Neuron (in vitro differentiated cells): ENCODE measurements around the gene MYL6.
A peak's percentile ranks its signal among the peaks of the same experiment; 100 is the strongest.
"Not testable (repeated sequence)": the region's sequence is repeated elsewhere in the genome, so short reads cannot be mapped to it uniquely, and the experiment has no call there.

ENCODE experiments used
- H2AFZ ChIP-seq: one replicate; pipeline ENCODE4 v1.6.1; 2013; ENCODE audit warnings: low read depth, mild to moderate bottlenecking, inconsistent platforms, low read length, moderate library complexity
- H3K27me3 ChIP-seq: one replicate; pipeline ENCODE4 v1.6.1; 2013; ENCODE audit warnings: low read length; ENCODE audit not compliant: insufficient read depth
- H3K36me3 ChIP-seq: one replicate; pipeline ENCODE4 v1.6.1; 2013; ENCODE audit warnings: low read length; ENCODE audit not compliant: insufficient read depth
- H3K4me1 ChIP-seq: one replicate; pipeline ENCODE4 v1.6.1; 2013; ENCODE audit warnings: low read length; ENCODE audit not compliant: insufficient read depth
- H3K4me3 ChIP-seq: 2 replicates; pipeline ENCODE4 v1.5.1; 2013; ENCODE audit warnings: mild to moderate bottlenecking, low read length, moderate library complexity
- H3K9me3 ChIP-seq: one replicate; pipeline ENCODE4 v1.6.1; 2013; ENCODE audit warnings: low read length

Gene MYL6

DNA sequence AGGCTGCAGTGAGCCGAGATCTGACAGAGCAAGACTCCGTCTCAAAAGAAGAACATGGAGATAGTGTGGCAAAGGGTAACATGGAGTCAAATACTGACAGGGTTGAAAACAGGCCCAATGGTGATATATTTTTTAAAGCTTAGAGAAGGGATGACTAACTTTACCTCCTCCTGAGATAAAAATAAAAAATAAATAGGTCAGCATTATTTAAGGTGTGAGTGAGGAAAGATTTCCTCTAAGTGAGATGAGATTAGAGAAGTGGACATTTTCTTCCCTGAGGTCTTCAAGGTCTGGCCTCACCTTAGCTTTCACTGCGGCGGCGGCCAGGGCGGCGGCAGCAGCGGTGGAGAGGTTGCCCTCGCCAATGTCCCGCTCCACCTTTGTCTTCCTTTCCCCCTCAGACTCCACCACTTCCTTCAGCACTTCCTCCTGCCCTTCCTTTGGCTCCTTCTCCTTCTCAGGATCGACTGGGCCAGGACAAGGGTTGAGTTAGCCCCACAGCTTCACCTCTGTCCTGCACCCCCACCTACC is 11.1 kb downstream of the MYL6 start:
- H3K36me3 ChIP-seq: peaks cover 89% of the 10 kb centered on the region

DNA sequence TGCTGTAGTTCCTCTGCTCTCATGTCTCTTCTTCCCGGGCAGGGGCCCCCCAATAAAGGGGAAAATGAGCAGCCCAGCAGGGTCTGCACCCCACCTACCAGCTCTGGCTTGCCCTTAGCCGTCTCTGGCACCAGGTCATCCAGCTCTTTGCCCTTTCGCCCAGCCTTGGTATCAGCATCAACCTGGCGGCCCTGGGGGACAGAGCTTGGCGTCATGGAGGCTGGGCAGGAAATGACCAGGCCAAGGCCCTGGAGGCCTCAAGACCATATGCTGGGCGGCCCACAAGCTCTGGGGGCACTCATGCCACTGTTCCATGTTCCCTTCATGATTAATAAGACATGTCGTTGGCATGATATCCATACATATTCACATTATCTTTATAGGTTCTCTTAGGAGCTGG is 14.7 kb downstream of the MYL6 start:
- peaks cover 76% of the 10 kb centered on the region for H3K36me3 ChIP-seq

More for the DNA sequence above, 11.1 kb downstream of the MYL6 start:
- no peaks in the 10 kb centered on the region for H3K4me1 ChIP-seq
- H3K9me3 ChIP-seq: no peaks in the 10 kb centered on the region
- H3K4me3 ChIP-seq: no peak overlapping the region
- H3K27me3 ChIP-seq: no peaks in the 10 kb centered on the region
- no peak overlapping the region for H2AFZ ChIP-seq

DNA sequence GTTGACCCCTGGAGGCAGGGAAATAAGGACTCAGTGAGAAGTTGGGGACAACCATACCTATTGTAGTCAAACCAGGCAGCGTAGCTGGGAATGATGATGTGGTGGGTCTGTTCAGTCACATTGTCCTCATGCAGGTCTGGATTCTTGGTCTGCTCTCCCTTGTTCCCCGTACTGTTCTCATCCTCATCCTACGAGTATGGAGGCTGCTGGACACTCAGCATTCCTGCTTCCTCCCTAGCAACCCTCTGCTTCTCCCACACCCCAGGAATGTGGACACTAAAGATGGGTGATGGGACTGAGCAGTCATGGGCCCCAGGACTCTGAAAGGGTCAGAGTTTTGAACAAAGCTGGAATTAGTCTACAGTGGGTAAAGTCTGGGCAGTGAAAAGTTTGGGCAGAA is 20.2 kb downstream of the MYL6 start:
- Histone ChIP-seq H3K9me3 (peaks cover 4% of the 10 kb centered on the region), H3K27me3 (no peaks in the 10 kb centered on the region), H2AFZ (no peak overlapping the region), H3K4me1 (peaks cover 5% of the 10 kb centered on the region), H3K4me3 (no peak overlapping the region), H3K36me3 (peaks cover 67% of the 10 kb centered on the region)

More for the DNA sequence above, 14.7 kb downstream of the MYL6 start:
- no peaks in the 10 kb centered on the region for H3K27me3 ChIP-seq
- H2AFZ ChIP-seq: no peak overlapping the region
- no peaks in the 10 kb centered on the region for H3K4me1 ChIP-seq
- H3K9me3 ChIP-seq: no peaks in the 10 kb centered on the region
- H3K4me3 ChIP-seq: no peak overlapping the region

DNA sequence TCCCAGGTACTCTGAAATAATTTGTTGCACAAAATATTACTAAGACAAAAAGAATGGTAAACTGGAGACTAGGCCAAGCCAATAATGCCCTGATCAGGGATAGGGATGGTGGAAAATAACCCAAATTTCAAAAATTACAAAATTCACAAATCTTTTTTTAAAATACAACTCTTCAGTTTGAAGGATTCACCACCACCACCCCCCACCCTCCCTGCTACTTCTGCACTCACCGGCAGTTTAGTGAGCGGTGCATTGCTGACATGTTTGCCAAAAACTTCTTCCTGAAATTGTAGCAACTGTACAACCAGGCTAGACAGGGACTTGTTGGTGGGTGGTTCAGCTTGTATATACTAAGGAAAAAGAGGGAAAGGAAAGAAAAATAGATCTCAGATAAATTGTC is 28.8 kb downstream of the MYL6 start:
- Histone ChIP-seq H3K4me1 (peaks cover 17% of the 10 kb centered on the region), H3K9me3 (no peaks in the 10 kb centered on the region), H3K27me3 (no peaks in the 10 kb centered on the region), H2AFZ (no peak overlapping the region), H3K4me3 (no peak overlapping the region), H3K36me3 (peaks cover 43% of the 10 kb centered on the region)

DNA sequence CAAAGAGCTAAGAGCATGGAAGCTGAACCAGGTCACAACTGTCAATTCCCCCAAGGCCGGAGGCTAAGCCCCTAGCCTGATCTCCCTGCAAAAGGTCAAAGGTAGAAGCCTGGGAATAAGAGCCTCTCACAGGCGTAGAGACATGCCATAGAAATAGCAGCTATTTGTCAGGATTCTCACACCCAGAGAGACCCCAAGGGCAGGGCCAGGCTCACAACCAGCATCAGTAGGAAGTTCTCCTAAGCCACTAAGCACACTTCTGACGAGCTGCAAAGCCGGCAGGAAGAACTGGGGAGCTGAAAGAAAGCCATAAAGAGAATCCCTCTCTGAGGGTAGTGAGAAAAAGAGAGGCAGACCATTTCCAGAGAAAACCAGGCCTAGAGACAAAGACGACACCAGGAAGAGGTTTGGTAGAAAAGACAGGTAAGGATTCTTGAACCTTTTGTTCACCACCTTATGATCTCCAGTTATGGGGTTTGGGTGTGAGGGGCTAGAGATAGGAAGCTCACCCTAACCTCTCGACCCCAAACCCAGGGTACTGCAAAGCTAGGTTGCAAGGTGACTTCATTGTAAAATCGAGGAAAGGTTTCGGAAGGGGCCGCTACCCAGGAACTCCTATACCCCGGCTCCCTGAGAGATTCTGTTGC is 30.1 kb downstream of the MYL6 start:
- no peaks in the 10 kb centered on the region for H3K27me3 ChIP-seq
- peak overlapping the region; percentile 62 for H3K4me3 ChIP-seq
- peaks cover 32% of the 10 kb centered on the region for H3K36me3 ChIP-seq
- H2AFZ ChIP-seq: peak overlapping the region; percentile 0
- H3K4me1 ChIP-seq: peaks cover 17% of the 10 kb centered on the region
- H3K9me3 ChIP-seq: no peaks in the 10 kb centered on the region

DNA sequence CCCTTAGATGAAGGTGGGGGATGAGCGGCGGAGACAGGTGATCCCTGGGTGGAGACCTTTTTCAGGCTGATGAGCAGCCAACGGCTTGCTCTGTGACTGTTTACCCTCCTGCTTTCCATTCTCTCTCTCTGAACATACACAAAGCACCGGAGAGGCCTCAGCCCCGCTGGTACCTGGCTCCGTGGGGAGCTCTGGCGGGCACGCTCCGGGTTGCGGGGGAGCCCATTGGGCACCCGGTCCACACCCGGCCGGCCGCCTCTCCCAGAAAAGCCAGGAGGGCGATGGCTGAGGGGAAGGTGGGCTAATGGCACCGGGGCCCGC is 30.6 kb downstream of the MYL6 start:
- no peaks in the 10 kb centered on the region for H3K27me3 ChIP-seq
- H3K9me3 ChIP-seq: no peaks in the 10 kb centered on the region
- peak overlapping the region; percentile 0 for H2AFZ ChIP-seq
- peaks cover 17% of the 10 kb centered on the region for H3K4me1 ChIP-seq
- peaks cover 28% of the 10 kb centered on the region for H3K36me3 ChIP-seq
- peak overlapping the region; percentile 62 for H3K4me3 ChIP-seq

DNA sequence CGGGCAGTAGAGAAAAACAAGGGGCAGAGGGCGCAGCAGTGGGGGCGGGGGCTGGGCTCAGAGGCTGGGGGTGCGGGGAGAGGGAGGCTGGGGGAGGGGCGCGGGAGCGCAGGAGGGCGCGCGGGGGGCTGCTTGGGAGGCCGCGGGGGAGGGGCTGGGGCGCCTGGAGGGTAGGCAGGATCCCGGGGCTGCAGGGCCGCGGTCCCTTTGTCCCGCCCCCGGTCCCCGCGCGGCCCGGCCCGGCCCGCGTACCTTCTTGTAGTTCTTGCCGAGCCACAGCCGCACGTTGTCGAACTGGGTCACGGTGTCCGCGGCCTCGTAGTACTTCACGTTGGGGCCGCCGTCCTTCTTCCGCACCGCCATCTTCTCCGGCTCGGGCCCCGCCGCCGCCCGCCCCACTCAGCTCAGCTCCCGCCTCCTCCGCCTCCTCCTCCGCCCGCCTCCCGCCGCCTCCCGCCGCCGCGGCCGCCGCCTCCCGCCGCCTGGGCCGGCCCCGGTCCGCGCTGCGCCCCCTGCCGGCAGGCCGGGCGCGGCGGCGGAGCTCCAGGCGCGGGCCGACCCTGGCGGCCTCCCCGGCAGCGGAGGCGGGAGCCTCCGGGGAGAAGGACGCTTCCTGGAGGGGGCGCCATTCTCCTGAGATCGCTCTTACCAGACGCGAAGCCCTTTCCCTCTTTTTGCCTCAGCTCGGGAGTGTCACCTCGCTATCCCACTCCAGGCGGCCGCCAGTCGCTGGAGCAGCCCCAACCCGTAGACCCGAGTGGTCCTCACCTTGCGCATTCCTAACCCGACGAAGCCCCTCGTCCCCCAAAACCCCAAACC is 31.1 kb downstream of the MYL6 start, which contains the start of gene SMARCC2:
SMARCC2 (minus strand) TSS at position 385 of the 819 bp plus-strand sequence; CDS start at position 363, 22 bp downstream.
- Histone ChIP-seq H3K4me1 (peaks cover 17% of the 10 kb centered on the region), H3K9me3 (no peaks in the 10 kb centered on the region), H3K27me3 (no peaks in the 10 kb centered on the region), H3K4me3 (peak within 1 kb of the TSS; percentile 91), H2AFZ (peak within 1 kb of the TSS; percentile 100), H3K36me3 (peaks cover 22% of the 10 kb centered on the region)

DNA sequence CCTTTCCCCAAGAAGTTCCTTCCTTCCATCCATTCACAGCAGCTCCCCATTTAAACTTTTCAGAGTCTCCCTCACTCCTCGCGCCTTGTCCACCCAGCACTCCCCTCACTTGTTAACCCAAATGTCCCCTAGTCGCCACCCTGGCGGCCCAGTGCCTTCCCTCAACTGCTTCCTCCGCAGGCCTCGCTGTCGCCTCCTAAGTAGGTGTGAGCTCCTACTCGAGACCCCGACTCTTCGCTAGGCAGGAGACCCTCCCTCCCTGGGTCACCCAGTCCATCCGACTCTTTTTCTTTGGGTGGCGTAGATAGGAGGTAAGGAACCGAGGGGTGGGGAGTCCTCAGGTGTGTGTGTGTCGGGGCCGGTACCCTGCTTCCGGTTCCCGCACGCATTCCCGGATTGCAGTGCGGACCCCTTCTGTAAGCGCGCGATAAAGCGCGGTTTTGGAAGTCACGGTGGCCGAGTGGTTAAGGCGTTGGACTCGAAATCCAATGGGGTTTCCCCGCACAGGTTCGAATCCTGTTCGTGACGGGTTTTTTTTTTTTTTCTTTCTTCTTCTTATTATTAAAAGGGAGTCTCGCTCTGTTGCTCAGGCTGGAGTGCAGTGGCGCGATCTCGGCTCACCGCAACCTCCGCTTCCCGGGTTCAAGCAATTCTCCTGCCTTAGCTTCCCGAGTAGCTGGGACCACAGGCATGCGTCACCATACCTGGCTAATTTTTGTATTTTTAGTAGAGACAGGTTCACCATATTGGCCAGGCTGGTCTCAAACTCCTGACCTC is 31.9 kb downstream of the MYL6 start:
- H3K4me3 ChIP-seq: peak overlapping the region; percentile 91
- peak overlapping the region; percentile 100 for H2AFZ ChIP-seq
- no peaks in the 10 kb centered on the region for H3K27me3 ChIP-seq
- H3K36me3 ChIP-seq: peaks cover 14% of the 10 kb centered on the region
- H3K4me1 ChIP-seq: peaks cover 17% of the 10 kb centered on the region
- no peaks in the 10 kb centered on the region for H3K9me3 ChIP-seq

DNA sequence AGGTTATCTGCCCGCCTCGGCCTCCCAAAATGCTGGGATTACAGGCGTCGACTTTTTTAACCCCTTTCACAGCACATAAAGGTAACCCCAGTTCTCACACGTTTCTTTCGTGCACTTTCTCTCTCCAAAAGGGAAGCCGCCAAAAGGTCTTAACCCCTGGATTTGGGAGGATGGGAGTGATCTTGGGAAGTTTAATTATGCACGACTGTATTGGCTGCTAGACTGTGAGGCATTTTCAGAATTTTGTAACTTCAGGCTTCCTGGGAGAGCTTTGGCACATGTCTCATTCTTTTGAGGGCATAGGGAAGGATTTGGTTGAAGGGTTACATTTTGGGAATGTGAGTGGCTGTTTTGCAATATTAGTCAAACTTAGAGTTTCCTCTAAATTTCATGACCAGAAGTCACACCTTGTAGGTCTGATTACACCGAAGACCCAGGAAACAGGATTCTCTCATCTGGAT is 32.6 kb downstream of the MYL6 start:
- no peaks in the 10 kb centered on the region for H3K9me3 ChIP-seq
- H2AFZ ChIP-seq: no peak overlapping the region
- peaks cover 17% of the 10 kb centered on the region for H3K4me1 ChIP-seq
- H3K4me3 ChIP-seq: peak overlapping the region; percentile 91
- H3K27me3 ChIP-seq: no peaks in the 10 kb centered on the region
- peaks cover 10% of the 10 kb centered on the region for H3K36me3 ChIP-seq

DNA sequence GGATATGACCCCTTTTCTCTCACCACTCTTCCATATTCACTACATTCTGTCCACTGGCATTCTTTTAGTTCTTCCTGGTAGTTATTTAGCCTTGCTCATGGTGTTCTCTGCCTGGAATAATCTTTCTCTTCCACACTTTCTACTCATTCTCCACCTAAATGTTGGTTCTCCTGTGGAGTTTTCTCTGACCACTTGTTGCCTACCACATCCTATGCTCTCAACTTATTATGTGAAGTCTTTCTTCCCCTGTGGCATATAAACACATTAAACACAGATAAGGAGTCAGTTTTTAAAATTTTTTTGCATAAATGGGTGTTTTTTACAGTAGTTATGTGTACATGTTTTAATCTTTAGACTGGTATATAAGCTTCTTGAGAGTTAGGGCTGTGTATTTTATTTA is 34.4 kb downstream of the MYL6 start:
- peak overlapping the region; percentile 96 for H2AFZ ChIP-seq
- no peaks in the 10 kb centered on the region for H3K9me3 ChIP-seq
- H3K36me3 ChIP-seq: no peaks in the 10 kb centered on the region
- peaks cover 11% of the 10 kb centered on the region for H3K4me1 ChIP-seq
- H3K4me3 ChIP-seq: no peak overlapping the region
- H3K27me3 ChIP-seq: no peaks in the 10 kb centered on the region

DNA sequence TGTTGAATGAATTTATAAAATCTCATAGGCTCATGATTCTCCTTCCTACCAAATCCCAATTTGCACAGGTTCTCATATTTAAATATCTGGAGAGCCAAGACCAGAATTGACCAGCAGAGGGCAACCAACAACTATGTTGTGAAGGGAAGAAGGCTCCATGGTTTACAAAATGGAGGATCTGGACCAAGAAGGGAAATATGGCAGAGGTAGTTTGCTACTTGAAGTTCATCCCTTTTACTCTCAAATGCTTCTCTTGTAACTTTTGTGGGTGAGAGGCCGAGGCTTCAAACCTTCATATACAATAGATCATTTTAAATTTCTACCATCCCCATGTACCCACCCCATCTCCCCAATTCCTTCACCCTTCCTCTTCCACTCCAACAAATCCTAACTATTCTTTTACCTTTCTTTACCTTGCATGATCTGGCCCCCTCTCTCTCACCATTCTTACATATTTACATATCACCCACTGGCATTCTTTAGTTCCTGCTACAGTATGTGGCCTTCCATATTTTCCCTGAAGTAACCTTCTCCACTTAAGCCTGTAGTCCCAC is 34.9 kb downstream of the MYL6 start:
- Histone ChIP-seq H3K36me3 (no peaks in the 10 kb centered on the region), H3K9me3 (no peaks in the 10 kb centered on the region), H3K27me3 (no peaks in the 10 kb centered on the region), H3K4me1 (peaks cover 5% of the 10 kb centered on the region), H2AFZ (peak overlapping the region; percentile 96), H3K4me3 (peak overlapping the region; percentile 8)

DNA sequence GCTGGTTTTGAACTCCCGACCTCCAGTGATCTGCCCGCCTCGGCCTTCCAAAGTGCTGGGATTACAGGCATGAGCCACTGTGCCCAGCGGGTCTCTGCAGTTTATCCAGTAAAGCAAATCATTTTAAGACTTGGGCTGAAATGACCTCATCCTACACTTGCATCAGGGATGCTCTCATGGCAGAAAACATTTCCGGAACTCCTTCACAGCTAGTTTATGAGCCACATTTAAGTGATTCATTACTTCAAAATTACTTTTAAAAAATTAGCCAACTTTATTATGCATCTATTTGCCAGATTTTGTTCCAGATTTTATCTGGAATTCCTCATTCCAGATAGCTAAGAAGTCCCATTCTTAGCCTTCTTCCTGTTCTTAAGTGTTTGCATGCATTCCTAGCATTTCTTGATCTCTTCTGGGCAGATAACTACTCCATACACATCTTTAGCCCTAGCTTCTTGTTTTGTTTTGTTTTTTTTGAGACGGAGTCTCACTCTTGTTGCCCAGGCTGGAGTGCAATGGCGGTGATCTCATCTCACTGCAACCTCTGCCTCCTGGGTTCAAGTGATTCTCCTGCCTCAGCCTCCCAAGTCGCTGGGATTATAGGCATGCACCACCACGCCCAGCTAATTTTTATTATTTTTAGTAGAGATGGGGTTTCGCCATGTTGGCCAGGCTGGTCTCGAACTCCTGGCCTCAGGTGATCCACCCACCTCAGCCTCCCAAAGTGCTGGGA is 38.8 kb downstream of the MYL6 start:
- H3K4me3 ChIP-seq, H3K9me3 ChIP-seq, H3K27me3 ChIP-seq, H2AFZ ChIP-seq, H3K36me3 ChIP-seq, H3K4me1 ChIP-seq: not testable (repeated sequence)
